Ovary (tissue), 3 donors: ENCODE results near the gene WASHC1.
"Not testable (repeated sequence)": the region's sequence is repeated elsewhere in the genome, so short reads cannot be mapped to it uniquely, and the experiment has no call there.

Experiments used
- CTCF ChIP-seq, 3 donors: fragments of 450-650 bp in 2 of 3; fragments of 200-600 bp in 1 of 3; IDR thresholded peaks; one replicate each; pipeline versions ENCODE4 v1.5.1 to v1.8.0; 2016 to 2022; ENCODE audit warnings: antibody characterized with exemption in 3 of 3, mild to moderate bottlenecking in 1 of 3
- POLR2A ChIP-seq: fragments of 450-650 bp; IDR thresholded peaks from one replicate; pipeline ENCODE4 v1.6.1; 2017; ENCODE audit warnings: antibody characterized with exemption, mild to moderate bottlenecking, moderate library complexity
- donor health status: DM: no; HTN: no; CAD: no.

DNA sequence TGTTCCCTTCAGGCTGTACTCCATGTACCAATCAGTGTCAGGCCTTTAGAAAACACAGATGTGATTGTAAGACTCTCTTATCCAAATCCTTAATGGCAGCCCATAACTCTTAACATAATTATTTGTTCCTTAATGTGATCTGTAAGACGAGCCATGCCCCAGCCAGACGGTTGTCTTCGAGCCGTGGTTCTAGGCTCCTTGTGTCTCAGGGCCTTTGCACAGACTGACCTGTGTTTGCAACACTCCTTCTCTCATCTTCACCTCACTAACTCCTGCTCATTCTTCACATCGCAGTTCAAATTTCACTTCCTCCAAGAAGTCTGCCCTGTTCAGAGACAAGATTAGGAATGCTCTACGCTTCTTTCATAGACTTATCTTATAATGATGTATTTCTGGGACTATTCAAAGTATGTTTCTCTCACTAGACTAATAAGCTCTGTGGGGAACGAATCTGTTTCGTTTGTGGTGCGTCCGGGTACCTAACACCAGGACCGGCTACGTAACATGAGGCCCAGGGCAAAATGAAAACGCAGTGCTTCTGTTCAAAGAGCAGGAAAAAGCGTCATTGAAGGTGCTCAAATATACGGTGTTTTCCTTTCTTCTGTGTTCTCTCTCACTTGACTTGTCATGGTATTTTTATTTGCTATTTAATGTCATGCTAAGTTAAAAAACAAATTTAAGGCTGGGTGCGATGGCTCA, 16.1 kb upstream of the WASHC1 start:
- not testable (repeated sequence) for TF ChIP-seq POLR2A; CTCF (IDR thresholded peaks at IDR 0.05)
